ENCODE data around the gene NCAPD3. TPM values are rescaled to one million over a fixed set of nuclear protein-coding genes. Genes with fewer than 3 reads are reported as not detected.

The NCAPD3 gene
- total and polyA plus RNA-seq, 2 donors (not counting 3 experiments of a cell fraction or from before 2014, with no cell fraction given) = 22.6 to 43.8 TPM

DNA sequence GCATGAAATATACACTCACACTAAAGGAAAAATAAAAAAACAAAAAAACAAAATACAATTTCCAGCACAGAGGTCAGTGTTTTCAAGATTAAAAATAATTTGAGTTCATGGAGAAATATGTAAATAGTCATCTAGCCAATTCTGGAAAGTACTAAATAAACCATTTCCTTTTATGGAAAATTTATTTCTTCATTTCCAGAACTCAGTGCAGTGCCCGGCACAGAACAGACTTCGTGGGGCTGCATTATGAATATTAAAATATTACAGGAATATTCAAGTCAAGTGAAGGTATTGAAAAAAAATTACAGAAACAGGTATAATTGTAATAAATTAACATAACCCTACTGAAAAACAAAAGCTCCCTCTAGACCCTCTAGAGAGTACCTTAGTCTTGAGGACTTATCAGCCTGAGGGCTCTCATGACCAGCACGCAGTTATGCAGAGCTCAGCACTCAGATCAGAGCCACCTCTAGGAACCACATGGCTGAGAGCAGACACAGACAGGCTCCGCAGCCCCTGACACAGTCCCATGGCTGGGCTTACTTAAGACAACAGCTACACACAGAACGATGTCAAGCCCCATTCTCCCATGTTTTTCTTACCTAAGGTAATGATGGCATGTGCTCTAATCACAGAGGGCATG is 45.6 kb downstream of the NCAPD3 start:
- Histone ChIP-seq H3K9ac (replicated peaks; ENCODE audit: extremely low read depth, insufficient read depth, low read length) (no peak overlapping the region), H3K79me2 (ENCODE audit: control insufficient read depth, insufficient read depth, low read length) (no peaks in the 10 kb centered on the region), H3K27ac (ENCODE audit: insufficient read depth, low read depth, low read length) (no peak overlapping the region), H3K4me2 (ENCODE audit: insufficient read depth, low read length) (no peak overlapping the region), H3K4me1 (ENCODE audit: control insufficient read depth, extremely low read depth, insufficient read depth, low read length) (no peaks in the 10 kb centered on the region), H3K27me3 (ENCODE audit: control insufficient read depth in 2 of 2, insufficient read depth in 2 of 2, low read length in 2 of 2) (no peaks in the 10 kb centered on the region), H3K36me3 (ENCODE audit: control insufficient read depth in 2 of 2, extremely low read depth in 1 of 2, insufficient read depth in 2 of 2, low read length in 2 of 2) (peaks cover 3 to 7% of the 10 kb centered on the region in 2 experiments), H3K9me1 (replicated peaks; ENCODE audit: control insufficient read depth, extremely low read depth, insufficient read depth, low read length) (no peaks in the 10 kb centered on the region), H2AFZ (ENCODE audit: low read depth, low read length) (no peak overlapping the region), H4K20me1 (replicated peaks; ENCODE audit: control insufficient read depth, extremely low read depth, insufficient read depth, low read length) (no peaks in the 10 kb centered on the region), H3K4me3 (replicated peaks in 1 of 3; ENCODE audit: insufficient read depth in 1 of 3, low read depth in 1 of 3, low read length in 3 of 3) (no peak overlapping the region), H3K9me3 (replicated peaks; ENCODE audit: control insufficient read depth, insufficient read depth, low read length) (no peaks in the 10 kb centered on the region)
- intact Hi-C loops (cut with micrococcal nuclease) = no loop called here
- dilution Hi-C loops (cut with MboI; ENCODE audit: extremely low pct_ligation_motif_present, low sequenced_read_pairs) = no loop called here
- FAIRE-seq (no peak), DNase-seq (ENCODE audit: low read depth, low spot score) (no peak)
- POLR2A ChIA-PET = no interaction called here
- no TSS peak for BruUV-seq (replicated peaks)
- TF ChIP-seq GATA2 (IDR thresholded peaks at IDR 0.05; ENCODE audit: insufficient read depth, insufficient read length, low read depth, low read length) (no peak), FOS (IDR thresholded peaks at IDR 0.05; ENCODE audit: borderline replicate concordance, insufficient read depth, low read length) (no peak), POLR2AphosphoS5 (IDR thresholded peaks at IDR 0.05; ENCODE audit: insufficient read depth, low read depth, low read length) (no peak), EZH2 (IDR thresholded peaks at IDR 0.05; ENCODE audit: borderline replicate concordance, low read depth, low read length, severe bottlenecking) (no peak), MYC (IDR thresholded peaks at IDR 0.05; ENCODE audit: low read depth, low read length) (no peak), POLR2A (IDR thresholded peaks at IDR 0.05; ENCODE audit: low read depth, low read length) (no peak), JUN (IDR thresholded peaks at IDR 0.05; ENCODE audit: borderline replicate concordance, insufficient read depth, insufficient read length, low read depth) (no peak)
- TF ChIP-seq, protein P1, sequence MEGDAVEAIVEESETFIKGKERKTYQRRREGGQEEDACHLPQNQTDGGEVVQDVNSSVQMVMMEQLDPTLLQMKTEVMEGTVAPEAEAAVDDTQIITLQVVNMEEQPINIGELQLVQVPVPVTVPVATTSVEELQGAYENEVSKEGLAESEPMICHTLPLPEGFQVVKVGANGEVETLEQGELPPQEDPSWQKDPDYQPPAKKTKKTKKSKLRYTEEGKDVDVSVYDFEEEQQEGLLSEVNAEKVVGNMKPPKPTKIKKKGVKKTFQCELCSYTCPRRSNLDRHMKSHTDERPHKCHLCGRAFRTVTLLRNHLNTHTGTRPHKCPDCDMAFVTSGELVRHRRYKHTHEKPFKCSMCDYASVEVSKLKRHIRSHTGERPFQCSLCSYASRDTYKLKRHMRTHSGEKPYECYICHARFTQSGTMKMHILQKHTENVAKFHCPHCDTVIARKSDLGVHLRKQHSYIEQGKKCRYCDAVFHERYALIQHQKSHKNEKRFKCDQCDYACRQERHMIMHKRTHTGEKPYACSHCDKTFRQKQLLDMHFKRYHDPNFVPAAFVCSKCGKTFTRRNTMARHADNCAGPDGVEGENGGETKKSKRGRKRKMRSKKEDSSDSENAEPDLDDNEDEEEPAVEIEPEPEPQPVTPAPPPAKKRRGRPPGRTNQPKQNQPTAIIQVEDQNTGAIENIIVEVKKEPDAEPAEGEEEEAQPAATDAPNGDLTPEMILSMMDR (IDR thresholded peaks at IDR 0.05; ENCODE audit: extremely low read depth in 1 of 2, insufficient read depth in 1 of 2, low read depth in 1 of 2, low read length in 2 of 2) = no peak
- TF ChIP-seq, protein P2, sequence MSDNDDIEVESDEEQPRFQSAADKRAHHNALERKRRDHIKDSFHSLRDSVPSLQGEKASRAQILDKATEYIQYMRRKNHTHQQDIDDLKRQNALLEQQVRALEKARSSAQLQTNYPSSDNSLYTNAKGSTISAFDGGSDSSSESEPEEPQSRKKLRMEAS (IDR thresholded peaks at IDR 0.05; ENCODE audit: insufficient read depth, insufficient read length) = no peak
- CTCF ChIA-PET = no interaction called here
